Endodermal cell (in vitro differentiated cells): ENCODE results near the gene MAN2A2. TPM values are rescaled to one million over a fixed set of nuclear protein-coding genes. Genes with fewer than 3 reads are reported as not detected.

Source experiments
- DNase-seq: peaks from one replicate; pipeline ENCODE4 v3.0.0-alpha.2; 2017
- H3K27ac ChIP-seq: 2 replicates; pipeline ENCODE4 v1.5.1; 2013; ENCODE audit warnings: mild to moderate bottlenecking, low read depth, low read length, moderate library complexity
- H3K27me3 ChIP-seq: 2 replicates; pipeline ENCODE4 v1.6.1; 2013; ENCODE audit warnings: mild to moderate bottlenecking, low read length, moderate library complexity; ENCODE audit not compliant: insufficient read depth, control insufficient read depth, poor library complexity, severe bottlenecking
- H3K36me3 ChIP-seq: 2 replicates; pipeline ENCODE4 v1.7.0; 2013; ENCODE audit warnings: mild to moderate bottlenecking, low read length, moderate library complexity; ENCODE audit not compliant: control insufficient read depth, insufficient read depth
- H3K4me1 ChIP-seq: one replicate; pipeline ENCODE4 v1.7.0; 2013; ENCODE audit warnings: low read length; ENCODE audit not compliant: control insufficient read depth, insufficient read depth
- H3K4me3 ChIP-seq: 2 replicates; pipeline ENCODE4 v1.5.1; 2013; ENCODE audit warnings: mild to moderate bottlenecking, low read length, moderate library complexity
- H3K9ac ChIP-seq: 2 replicates; pipeline ENCODE4 v1.6.1; 2013; ENCODE audit warnings: mild to moderate bottlenecking, low read length, moderate library complexity; ENCODE audit not compliant: poor library complexity, severe bottlenecking; ENCODE audit errors: extremely low read depth
- H3K9me3 ChIP-seq: 2 replicates; pipeline ENCODE4 v1.6.1; 2013; ENCODE audit warnings: mild to moderate bottlenecking, low read length, moderate library complexity; ENCODE audit not compliant: control insufficient read depth
- H3K27ac Mint-ChIP-seq: 2 replicates; pipeline ENCODE4 v1.8.0; 2020; ENCODE audit warnings: mixed read lengths
- H3K27me3 Mint-ChIP-seq: 2 replicates; pipeline ENCODE4 v1.8.0; 2021; ENCODE audit warnings: mild to moderate bottlenecking, mixed read lengths; ENCODE audit not compliant: insufficient read depth
- H3K36me3 Mint-ChIP-seq: 2 replicates; pipeline ENCODE4 v1.8.0; 2020; ENCODE audit warnings: low read depth, mixed read lengths
- H3K4me1 Mint-ChIP-seq: 2 replicates; pipeline ENCODE4 v1.8.0; 2020; ENCODE audit warnings: mixed read lengths
- H3K4me3 Mint-ChIP-seq: 2 replicates; pipeline ENCODE4 v1.8.0; 2020; ENCODE audit warnings: mild to moderate bottlenecking, moderate library complexity, mixed read lengths
- H3K9me3 Mint-ChIP-seq: 2 replicates; pipeline ENCODE4 v1.8.0; 2020; ENCODE audit warnings: mild to moderate bottlenecking, mixed read lengths
- CTCF ChIP-seq: fragments of 200-600 bp; sonication (generic); conservative IDR thresholded peaks from 2 replicates; pipeline ENCODE4 v1.5.0; 2021; ENCODE audit warnings: antibody characterized with exemption, mild to moderate bottlenecking
- WGBS, 2 experiments: methylation state at CpG; one replicate each; pipeline versions ENCODE4 v1.1.5 to v1.1.7; 2013; ENCODE audit warnings: missing lambda C conversion rate in 2 of 2, mixed read lengths in 1 of 2; ENCODE audit not compliant: insufficient coverage in 1 of 2, insufficient read length in 1 of 2; 5-methylcytosine and 5-hydroxymethylcytosine counted together
- total RNA-seq, 2 donors: library from RNA; stranded (reverse); fragmentation: NEBNext Ultra II Directional in 1 of 2; extraction: Animal tissue kit (Norgen Biotek cat#: 25700) in 1 of 2; gene quantifications; 2 replicates in 1 of 2; 3 replicates in 1 of 2; pipeline ENCODE4 v1.2.1, GENCODE V29; 2021

MAN2A2 gene
- total RNA-seq, 2 donors from 2014 or later: 41.0 to 62.9 TPM

- Mint-ChIP-seq H3K9me3 (no peaks in the 10 kb centered on the region), H3K36me3 (peaks cover 37% of the 10 kb centered on the region), H3K27me3 (no peaks in the 10 kb centered on the region), H3K4me1 (peaks cover 10% of the 10 kb centered on the region), H3K27ac (peak overlapping the region; percentile 97), H3K4me3 (peak overlapping the region; percentile 75)
- Histone ChIP-seq H3K27me3 (no peaks in the 10 kb centered on the region), H3K4me3 (peak overlapping the region; percentile 88), H3K9ac (peak overlapping the region; percentile 94), H3K36me3 (peaks cover 36% of the 10 kb centered on the region), H3K9me3 (no peaks in the 10 kb centered on the region), H3K4me1 (no peaks in the 10 kb centered on the region), H3K27ac (no peak overlapping the region)
- TF ChIP-seq CTCF: no peak
- 71 to 80% methylated on average over 7 to 16 of the region's 16 CpGs for WGBS, 2 experiments
- DNase-seq: no peak
Measured at GRCh38 chr15:90953947-90954711, 51.0 kb downstream of the MAN2A2 start.

DNA sequence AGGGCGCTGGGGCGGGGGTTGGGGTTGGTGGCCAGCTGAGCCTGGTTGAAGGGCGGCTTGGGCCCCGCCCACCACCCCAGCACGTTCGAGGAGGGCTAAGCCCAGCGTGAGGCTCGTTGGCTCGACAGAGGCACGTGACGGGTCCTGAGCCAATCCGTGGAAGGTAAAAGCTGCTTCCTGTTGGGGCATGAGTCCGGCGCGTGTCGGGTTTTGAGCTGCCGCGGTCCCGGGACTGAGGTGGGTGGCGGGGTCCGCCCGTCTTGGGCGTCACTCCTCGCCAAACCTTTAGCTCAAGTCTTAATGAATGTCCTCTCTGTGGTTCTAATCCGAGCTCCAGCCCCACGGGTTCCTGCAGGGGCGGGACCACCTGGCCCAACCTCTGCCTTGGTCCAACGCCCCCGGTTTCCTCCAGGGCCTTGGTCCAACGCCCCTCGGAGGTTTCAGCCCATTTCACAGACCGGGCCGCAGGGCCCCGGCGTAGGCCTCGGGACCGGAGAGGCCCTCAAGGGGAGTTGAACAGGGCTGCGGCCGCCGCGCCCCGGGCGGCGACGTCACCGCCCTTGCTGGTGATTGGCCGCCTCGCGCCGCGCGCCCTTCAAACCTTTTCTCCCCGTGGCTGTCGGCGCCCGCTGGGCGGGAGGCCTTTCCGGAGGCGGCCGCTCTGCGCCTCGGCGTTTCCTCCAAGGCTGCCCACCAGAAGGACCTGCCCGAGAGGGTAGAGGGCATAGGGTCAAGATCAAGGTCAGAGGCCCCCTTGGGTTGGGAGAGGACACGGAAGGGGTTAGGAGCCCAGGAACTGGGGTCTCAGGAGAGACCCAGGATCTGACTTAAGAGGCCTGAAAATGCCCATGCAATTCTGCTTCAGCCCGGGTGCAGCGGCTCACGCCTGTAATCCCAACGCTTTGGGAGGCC is 51.9 kb downstream of the MAN2A2 start, which contains the start of gene RCCD1:
Gene RCCD1, plus strand, starts transcription at position 173 of the 912 bp plus-strand sequence. CDS start 1,851 bp downstream, outside the sequence.
- H3K27me3 Mint-ChIP-seq: no peaks in the 10 kb centered on the region
- 7 to 17% methylated on average over 28 to 69 of the region's 69 CpGs for WGBS, 2 experiments
- Histone ChIP-seq H3K36me3 (peaks cover 31% of the 10 kb centered on the region), H3K9me3 (no peaks in the 10 kb centered on the region), H3K4me3 (peak within 1 kb of the TSS; percentile 88), H3K27ac (peak within 1 kb of the TSS; percentile 83), H3K9ac (peak within 1 kb of the TSS; percentile 94), H3K27me3 (no peaks in the 10 kb centered on the region), H3K4me1 (no peaks in the 10 kb centered on the region)
- H3K27ac Mint-ChIP-seq: peak within 1 kb of the TSS; percentile 97
- H3K4me1 Mint-ChIP-seq: peaks cover 10% of the 10 kb centered on the region
- H3K4me3 Mint-ChIP-seq: peak within 1 kb of the TSS; percentile 75
- peak; percentile 98 for DNase-seq
- no peak for TF ChIP-seq CTCF
- no peaks in the 10 kb centered on the region for H3K9me3 Mint-ChIP-seq
- peaks cover 31% of the 10 kb centered on the region for H3K36me3 Mint-ChIP-seq

- Histone ChIP-seq H3K9ac (peak overlapping the region; percentile 94), H3K27ac (no peak overlapping the region), H3K9me3 (no peaks in the 10 kb centered on the region), H3K4me1 (no peaks in the 10 kb centered on the region), H3K27me3 (no peaks in the 10 kb centered on the region), H3K36me3 (peaks cover 28% of the 10 kb centered on the region), H3K4me3 (peak overlapping the region; percentile 88)
- Mint-ChIP-seq H3K9me3 (no peaks in the 10 kb centered on the region), H3K27ac (peak overlapping the region; percentile 69), H3K27me3 (no peaks in the 10 kb centered on the region), H3K4me3 (peak overlapping the region; percentile 75), H3K4me1 (peaks cover 10% of the 10 kb centered on the region), H3K36me3 (peaks cover 30% of the 10 kb centered on the region)
- 90 to 98% methylated on average over 8 to 20 of the region's 20 CpGs for WGBS, 2 experiments
- no peak for TF ChIP-seq CTCF
- DNase-seq: no peak
Measured at GRCh38 chr15:90955624-90956273, 52.6 kb downstream of the MAN2A2 start.
